Mesothelial cell of epicardium (in vitro differentiated cells): ENCODE results near the gene RBM8A. TPM values are rescaled to one million over a fixed set of nuclear protein-coding genes. Genes with fewer than 3 reads are reported as not detected.
"Not testable (repeated sequence)": the region's sequence is repeated elsewhere in the genome, so short reads cannot be mapped to it uniquely, and the experiment has no call there.

Experiments used
- DNase-seq, 2 experiments: peaks; one replicate each; pipeline ENCODE4 v3.0.0; 2021; ENCODE audit warnings: low spot score in 2 of 2; ENCODE audit not compliant: unreplicated experiment in 2 of 2
- H3K27ac Mint-ChIP-seq: 2 replicates; pipeline ENCODE4 v1.8.0; 2021; ENCODE audit warnings: mixed read lengths
- H3K27me3 Mint-ChIP-seq: 2 replicates; pipeline ENCODE4 v1.8.0; 2021; ENCODE audit warnings: low read depth, mixed read lengths
- H3K36me3 Mint-ChIP-seq: 2 replicates; pipeline ENCODE4 v1.8.0; 2021; ENCODE audit warnings: mixed read lengths
- H3K4me1 Mint-ChIP-seq: 2 replicates; pipeline ENCODE4 v1.8.0; 2021; ENCODE audit warnings: mixed read lengths
- H3K4me3 Mint-ChIP-seq: 2 replicates; pipeline ENCODE4 v1.8.0; 2021; ENCODE audit warnings: mild to moderate bottlenecking, moderate library complexity, mixed read lengths
- H3K9me3 Mint-ChIP-seq: 2 replicates; pipeline ENCODE4 v1.8.0; 2021; ENCODE audit warnings: mixed read lengths
- total RNA-seq: library from RNA; stranded (reverse); gene quantifications from 3 replicates; pipeline ENCODE4 v1.2.1, GENCODE V29; 2021
- TF ChIP-seq, protein P1 (sequence below): fragments of 200-600 bp; sonication (generic); IDR thresholded peaks from one replicate; pipeline ENCODE4 v1.5.0; 2021; ENCODE audit warnings: antibody characterized with exemption; ENCODE audit not compliant: unreplicated experiment

Gene RBM8A
- total RNA-seq, 1 donor from 2014 or later: 148 TPM

DNA sequence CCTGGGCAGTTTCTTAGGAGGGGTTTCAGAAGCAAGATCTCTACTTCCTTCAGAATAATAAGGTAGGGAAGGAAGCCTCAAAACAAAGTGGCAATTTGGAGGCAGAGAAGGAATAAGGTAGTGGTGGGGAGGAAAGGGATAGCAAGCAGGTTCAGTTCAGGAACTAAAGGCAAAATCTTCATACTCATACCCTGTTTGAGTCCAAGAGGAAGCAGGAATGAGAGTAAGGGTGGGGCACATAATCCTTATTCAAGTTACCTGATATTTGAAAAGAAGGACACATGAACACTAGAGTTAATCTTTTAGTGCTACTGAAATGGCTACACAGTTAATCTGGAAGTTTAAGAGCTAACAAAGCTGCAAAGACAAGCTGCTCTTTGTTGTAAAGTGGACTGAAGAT is 8.4 kb upstream of the RBM8A start:
- Mint-ChIP-seq H3K27ac (no peak overlapping the region), H3K36me3 (peaks cover 10% of the 10 kb centered on the region), H3K4me3 (no peak overlapping the region), H3K27me3 (no peaks in the 10 kb centered on the region), H3K4me1 (no peaks in the 10 kb centered on the region), H3K9me3 (no peaks in the 10 kb centered on the region)
- DNase-seq: no peak
- TF ChIP-seq, protein P1, sequence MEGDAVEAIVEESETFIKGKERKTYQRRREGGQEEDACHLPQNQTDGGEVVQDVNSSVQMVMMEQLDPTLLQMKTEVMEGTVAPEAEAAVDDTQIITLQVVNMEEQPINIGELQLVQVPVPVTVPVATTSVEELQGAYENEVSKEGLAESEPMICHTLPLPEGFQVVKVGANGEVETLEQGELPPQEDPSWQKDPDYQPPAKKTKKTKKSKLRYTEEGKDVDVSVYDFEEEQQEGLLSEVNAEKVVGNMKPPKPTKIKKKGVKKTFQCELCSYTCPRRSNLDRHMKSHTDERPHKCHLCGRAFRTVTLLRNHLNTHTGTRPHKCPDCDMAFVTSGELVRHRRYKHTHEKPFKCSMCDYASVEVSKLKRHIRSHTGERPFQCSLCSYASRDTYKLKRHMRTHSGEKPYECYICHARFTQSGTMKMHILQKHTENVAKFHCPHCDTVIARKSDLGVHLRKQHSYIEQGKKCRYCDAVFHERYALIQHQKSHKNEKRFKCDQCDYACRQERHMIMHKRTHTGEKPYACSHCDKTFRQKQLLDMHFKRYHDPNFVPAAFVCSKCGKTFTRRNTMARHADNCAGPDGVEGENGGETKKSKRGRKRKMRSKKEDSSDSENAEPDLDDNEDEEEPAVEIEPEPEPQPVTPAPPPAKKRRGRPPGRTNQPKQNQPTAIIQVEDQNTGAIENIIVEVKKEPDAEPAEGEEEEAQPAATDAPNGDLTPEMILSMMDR: no peak

DNA sequence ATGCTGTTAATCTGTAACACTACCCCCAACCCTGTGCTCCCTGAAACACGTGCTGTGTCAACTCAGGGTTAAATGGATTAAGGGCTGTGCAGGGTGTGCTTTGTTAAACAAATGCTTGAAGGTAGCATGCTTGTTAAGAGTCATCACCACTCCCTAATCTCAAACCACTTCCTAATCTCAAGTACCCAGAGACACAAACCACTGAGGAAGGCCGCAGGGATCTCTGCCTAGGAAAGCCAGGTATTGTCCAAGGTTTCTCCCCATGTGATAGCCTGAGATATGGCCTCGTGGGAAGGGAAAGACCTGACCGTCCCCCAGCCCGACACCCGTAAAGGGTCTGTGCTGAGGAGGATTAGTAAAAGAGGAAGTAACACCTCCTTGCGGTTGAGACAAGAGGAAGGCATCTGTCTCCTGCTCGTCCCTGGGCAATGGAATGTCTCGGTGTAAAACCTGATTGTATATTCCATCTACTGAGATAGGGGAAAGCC is 5.3 kb upstream of the RBM8A start:
- not testable (repeated sequence) for H3K9me3 Mint-ChIP-seq, H3K27ac Mint-ChIP-seq, DNase-seq, H3K4me3 Mint-ChIP-seq, H3K27me3 Mint-ChIP-seq, H3K4me1 Mint-ChIP-seq
- H3K36me3 Mint-ChIP-seq: peaks cover 10% of the 10 kb centered on the region

DNA sequence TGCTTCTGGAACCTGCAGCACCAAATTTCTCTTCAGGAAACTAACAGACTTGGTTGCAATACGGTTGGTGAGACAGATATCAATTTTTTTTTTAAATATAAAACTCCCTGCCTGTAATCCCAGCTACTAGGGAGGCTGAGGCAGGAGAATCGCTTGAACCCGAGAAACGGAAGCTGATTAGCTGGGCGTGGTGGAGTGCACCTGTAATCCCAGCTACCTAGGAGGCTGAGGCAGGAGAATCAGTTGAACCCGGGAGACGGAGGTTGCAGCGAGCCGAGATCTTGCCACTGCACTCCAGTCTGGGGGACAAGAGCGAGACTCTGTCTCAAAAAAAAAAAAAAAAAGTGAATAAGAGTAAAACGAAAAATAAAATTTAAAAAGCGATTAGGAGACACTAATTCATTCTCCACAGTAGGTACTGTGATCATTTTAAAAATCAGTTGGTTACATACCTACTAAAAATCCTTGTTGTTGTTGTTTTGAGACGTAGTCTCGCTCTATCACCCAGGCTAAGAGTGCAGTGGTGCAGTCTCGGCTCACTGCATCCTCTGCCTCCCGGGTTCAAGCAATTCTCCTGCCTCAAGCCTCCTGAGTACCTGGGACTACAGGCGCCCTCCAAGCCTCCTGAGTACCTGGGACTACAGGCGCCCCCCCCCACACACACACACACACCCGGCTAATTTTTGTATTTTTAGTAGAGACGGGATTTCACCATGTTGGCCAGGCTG is 796 bp upstream of the RBM8A start:
- Mint-ChIP-seq H3K27me3 (no peaks in the 10 kb centered on the region), H3K4me1 (peaks cover 3% of the 10 kb centered on the region), H3K4me3 (no peak overlapping the region), H3K9me3 (no peaks in the 10 kb centered on the region), H3K27ac (no peak overlapping the region), H3K36me3 (peaks cover 10% of the 10 kb centered on the region)
- TF ChIP-seq, protein P1: no peak
- DNase-seq: no peak

DNA sequence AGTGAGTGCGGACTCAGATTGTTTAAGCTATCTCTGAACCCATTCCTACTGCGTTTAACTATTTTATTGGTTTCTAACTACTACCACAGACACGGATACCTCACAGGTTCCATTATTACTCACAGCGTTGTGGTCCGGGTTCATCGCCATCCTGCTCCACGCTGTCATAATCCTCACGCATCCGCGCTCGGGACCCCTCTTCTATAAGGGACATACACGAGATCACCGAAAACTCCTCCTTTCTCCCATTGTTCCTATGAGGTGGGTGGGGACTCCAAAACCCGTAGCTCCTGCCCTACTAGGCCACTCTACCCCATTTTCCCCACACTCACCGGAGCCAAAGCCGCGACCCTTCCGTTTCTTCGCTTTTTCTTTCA is 610 bp downstream of the RBM8A start:
- H3K4me1 Mint-ChIP-seq: peaks cover 3% of the 10 kb centered on the region
- DNase-seq: no peak
- H3K36me3 Mint-ChIP-seq: peaks cover 11% of the 10 kb centered on the region
- H3K27me3 Mint-ChIP-seq: no peaks in the 10 kb centered on the region
- H3K4me3 Mint-ChIP-seq: no peak overlapping the region
- TF ChIP-seq, protein P1: no peak
- H3K9me3 Mint-ChIP-seq: no peaks in the 10 kb centered on the region
- H3K27ac Mint-ChIP-seq: no peak overlapping the region

DNA sequence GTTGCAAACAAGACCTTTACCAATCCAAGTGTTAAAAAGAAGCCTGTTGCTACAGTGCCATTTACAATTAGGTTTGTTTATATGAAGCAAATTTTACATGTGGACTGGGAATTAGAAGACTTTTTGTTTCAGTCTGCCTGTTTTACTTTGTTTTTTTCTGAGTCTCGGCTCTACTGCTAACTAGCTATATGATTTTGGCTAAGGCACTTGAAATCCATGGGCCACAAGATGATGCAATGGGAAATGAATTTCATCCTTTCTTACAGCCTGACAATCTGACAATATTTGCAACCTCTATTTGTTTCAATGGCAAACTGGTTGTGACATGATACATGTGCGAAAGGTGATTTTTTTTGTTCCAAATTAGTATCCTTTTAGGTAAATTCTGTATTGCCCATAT is 5.0 kb downstream of the RBM8A start:
- H3K27me3 Mint-ChIP-seq: no peaks in the 10 kb centered on the region
- DNase-seq: no peak
- H3K4me1 Mint-ChIP-seq: peaks cover 21% of the 10 kb centered on the region
- TF ChIP-seq, protein P1: no peak
- H3K27ac Mint-ChIP-seq: no peak overlapping the region
- H3K9me3 Mint-ChIP-seq: no peaks in the 10 kb centered on the region
- H3K36me3 Mint-ChIP-seq: peaks cover 8% of the 10 kb centered on the region
- H3K4me3 Mint-ChIP-seq: no peak overlapping the region

DNA sequence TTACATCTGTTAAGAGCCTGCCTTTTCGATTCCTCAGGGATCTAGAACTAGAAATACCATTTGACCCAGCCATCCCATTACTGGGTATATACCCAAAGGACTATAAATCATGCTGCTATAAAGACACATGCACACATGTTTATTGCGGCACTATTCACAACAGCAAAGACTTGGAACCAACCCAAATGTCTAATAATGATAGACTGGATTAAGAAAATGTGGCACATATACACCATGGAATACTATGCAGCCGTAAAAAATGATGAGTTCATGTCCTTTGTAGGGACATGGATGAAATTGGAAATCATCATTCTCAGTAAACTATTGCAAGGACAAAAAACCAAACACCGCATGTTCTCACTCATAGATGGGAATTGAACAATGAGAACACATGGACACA is 7.0 kb downstream of the RBM8A start:
- not testable (repeated sequence) for H3K9me3 Mint-ChIP-seq, DNase-seq, H3K36me3 Mint-ChIP-seq, H3K27ac Mint-ChIP-seq, H3K27me3 Mint-ChIP-seq
- Mint-ChIP-seq H3K4me3 (peak overlapping the region; percentile 91), H3K4me1 (peaks cover 25% of the 10 kb centered on the region)
